LoVo (cell line): ENCODE measurements around the gene SH3GL1.

Experiments used
- DNase-seq: peaks from one replicate; pipeline ENCODE4 v3.0.0-alpha.2; 2016; ENCODE audit warnings: low spot score

Gene SH3GL1

DNA sequence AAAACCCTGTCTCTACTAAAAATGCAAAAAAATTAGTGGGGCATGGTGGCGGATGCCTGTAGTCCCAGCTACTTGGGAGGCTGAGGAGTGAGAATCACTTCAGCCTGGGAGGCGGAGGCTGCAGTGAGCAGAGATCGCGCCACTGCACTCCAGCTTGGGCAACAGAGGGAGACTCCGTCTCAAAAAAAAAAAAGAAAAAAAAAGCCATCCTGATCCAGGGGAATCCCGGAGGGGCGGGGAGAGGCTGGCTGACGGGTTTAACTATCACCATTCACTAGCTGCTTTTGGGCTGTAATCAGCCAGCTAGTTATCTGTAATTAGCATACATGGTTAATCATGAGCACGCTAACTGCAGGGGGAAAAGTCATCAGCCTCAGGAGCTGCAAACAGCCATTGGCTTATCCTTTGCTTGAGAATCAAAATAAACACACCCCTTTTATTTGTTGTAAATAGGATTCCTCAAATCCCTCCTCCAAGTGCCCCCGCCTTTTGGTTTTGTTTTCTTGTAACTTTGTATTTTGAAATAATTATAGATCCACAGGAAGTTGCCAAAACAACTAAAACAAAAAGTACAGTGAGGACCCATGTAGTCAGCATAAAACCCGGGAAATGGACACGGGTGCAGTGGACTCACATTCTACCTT lies 86.4 kb downstream of the SH3GL1 start:
- no peak for DNase-seq
